Peyer's patch (tissue), 4 donors: ENCODE data around the gene GGCX. TPM values are rescaled to one million over a fixed set of nuclear protein-coding genes. Genes with fewer than 3 reads are reported as not detected.

Experiments used
- DNase-seq, 3 donors: peaks; one replicate each; pipeline ENCODE4 v3.0.0-alpha.2; 2017 to 2019
- H3K27ac ChIP-seq, 4 donors: fragments of 200-600 bp; sonication (generic); one replicate each; pipeline ENCODE4 v1.5.1; 2016 to 2019
- H3K27me3 ChIP-seq, 2 donors: fragments of 200-600 bp; sonication (generic); one replicate each; pipeline ENCODE4 v1.5.1; 2019
- H3K36me3 ChIP-seq, 3 donors: fragments of 200-600 bp; sonication (generic); one replicate each; pipeline ENCODE4 v1.5.1; 2016 to 2019
- H3K4me1 ChIP-seq, 4 donors: fragments of 200-600 bp; sonication (generic); one replicate each; pipeline ENCODE4 v1.5.1; 2016 to 2019
- H3K4me3 ChIP-seq, 4 donors: fragments of 200-600 bp; sonication (generic); 1 replicate in 3 of 4; 2 replicates in 1 of 4; pipeline ENCODE4 v1.5.1; 2016 to 2019; ENCODE audit warnings: mild to moderate bottlenecking in 1 of 4
- H3K9me3 ChIP-seq, 4 donors: fragments of 200-600 bp; sonication (generic); one replicate each; pipeline ENCODE4 v1.5.1; 2016 to 2019; ENCODE audit warnings: mild to moderate bottlenecking in 1 of 4
- CTCF ChIP-seq, 6 experiments: fragments of 450-650 bp in 4 of 6; fragments of 200-600 bp in 2 of 6; sonication (generic) in 1 of 6; IDR thresholded peaks; one replicate each; pipeline ENCODE4 v1.5.1; 2017 to 2019; ENCODE audit warnings: antibody characterized with exemption in 6 of 6, mild to moderate bottlenecking in 3 of 6, moderate library complexity in 1 of 6
- POLR2A ChIP-seq, 2 donors: fragments of 450-650 bp; IDR thresholded peaks; one replicate each; pipeline ENCODE4 v1.5.1; 2017; ENCODE audit warnings: antibody characterized with exemption in 2 of 2, mild to moderate bottlenecking in 2 of 2, moderate library complexity in 2 of 2
- small RNA-seq, 2 donors: library from RNA; depleted of rRNA; stranded (forward); fragments of <200 nt; gene quantifications; one replicate each; pipeline ENCODE3, GENCODE V24; 2016
- total RNA-seq, 4 donors: library from RNA; depleted of rRNA; stranded (reverse); fragments of >200 nt; gene quantifications; one replicate each; pipeline ENCODE4 v1.1.0, GENCODE V29; 2016

Gene GGCX
- total RNA-seq, 4 donors from 2014 or later = 21.3 to 38.0 (median 31.1) TPM

DNA sequence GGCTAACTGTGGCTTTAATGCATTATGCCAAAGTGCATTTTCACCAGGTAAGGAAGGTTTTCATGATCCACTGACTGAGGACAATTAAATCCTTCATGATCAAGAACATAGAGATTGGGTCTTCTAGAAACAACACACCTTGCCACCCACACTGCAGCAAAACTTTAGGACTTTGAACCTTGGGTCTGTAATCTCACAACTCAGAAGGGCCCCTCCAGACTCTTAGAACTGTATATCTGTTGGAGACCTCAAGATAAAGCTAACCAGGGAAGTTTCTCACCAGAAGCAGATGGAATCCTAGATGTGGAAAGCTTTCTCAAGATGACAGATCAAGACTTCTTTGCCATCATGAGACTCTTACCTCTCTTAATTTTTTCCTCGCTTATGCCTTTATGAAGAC is 64.9 kb downstream of the GGCX start:
- no peaks in the 10 kb centered on the region for H3K4me1 ChIP-seq
- no peak overlapping the region for H3K27ac ChIP-seq
- H3K36me3 ChIP-seq = no peaks in the 10 kb centered on the region
- H3K27me3 ChIP-seq = no peaks in the 10 kb centered on the region
- no peak overlapping the region for H3K4me3 ChIP-seq
- H3K9me3 ChIP-seq = no peaks in the 10 kb centered on the region
- DNase-seq = no peak
- no peak for TF ChIP-seq POLR2A (IDR thresholded peaks at IDR 0.05)
- no peak for TF ChIP-seq CTCF (IDR thresholded peaks at IDR 0.05)

Small RNAs within 50 kb of the gene (small RNA-seq; reads per million reads assigned to genes)
- gene RN7SL126P = 0 reads per million in 2 donors

Other genes starting within 250 kb of the GGCX start
- 100 to 1,000 TPM; 220 to 296 (median 250) TPM for gene TGOLN2, start 233.5 kb downstream of the GGCX start, total RNA-seq
- 100 to 1,000 TPM in 3 of 4 donors, 10 to 100 TPM in 1; 47.0 to 719 (median 473) TPM for gene RETSAT, start 207.0 kb downstream of the GGCX start, total RNA-seq
- 10 to 100 TPM; 28.1 to 49.4 (median 45.8) TPM for gene ELMOD3, start 206.7 kb downstream of the GGCX start, total RNA-seq
- gene CAPG, start 151.1 kb downstream of the GGCX start, total RNA-seq = 10 to 100 TPM; 22.4 to 61.9 (median 33.2) TPM
- 10 to 100 TPM; 12.4 to 38.0 (median 15.2) TPM for gene SH2D6, start 142.8 kb downstream of the GGCX start, total RNA-seq
- 100 to 1,000 TPM; 113 to 189 (median 140) TPM for gene MAT2A, start 22.3 kb downstream of the GGCX start, total RNA-seq
- gene VAMP8, start 16.1 kb upstream of the GGCX start, total RNA-seq = 100 to 1,000 TPM in 2 of 4 donors, 10 to 100 TPM in 2; 75.1 to 189 (median 112) TPM
- gene VAMP5, start 22.9 kb upstream of the GGCX start, total RNA-seq = 10 to 100 TPM in 3 of 4 donors, 1 to 10 TPM in 1; 6.5 to 18.2 (median 16.0) TPM
- 100 to 1,000 TPM in 3 of 4 donors, 10 to 100 TPM in 1; 73.4 to 182 (median 134) TPM for gene RNF181, start 34.3 kb upstream of the GGCX start, total RNA-seq
- 10 to 100 TPM in 2 of 4 donors, 1 to 10 TPM in 2; 7.5 to 24.0 (median 15.5) TPM for gene TMEM150A, start 41.2 kb upstream of the GGCX start, total RNA-seq
- gene C2orf68, start 50.6 kb upstream of the GGCX start, total RNA-seq = 10 to 100 TPM; 20.5 to 34.0 (median 25.9) TPM
- 100 to 1,000 TPM in 1 of 4 donors, 10 to 100 TPM in 3; 49.2 to 116 (median 64.6) TPM for gene USP39, start 54.7 kb upstream of the GGCX start, total RNA-seq
- 1 to 10 TPM in 1 of 4 donors, not detected in 3; 1.7 TPM for gene SFTPB, start 106.7 kb upstream of the GGCX start, total RNA-seq
- 10 to 100 TPM in 2 of 4 donors, 1 to 10 TPM in 1, not detected in 1; 1.7 to 15.3 (median 10.5) TPM for gene GNLY, start 132.9 kb upstream of the GGCX start, total RNA-seq
- 10 to 100 TPM in 2 of 4 donors, 1 to 10 TPM in 2; 5.3 to 35.5 (median 13.9) TPM for gene ATOH8, start 192.5 kb upstream of the GGCX start, total RNA-seq